ENCODE data around the gene FITM1. TPM values are rescaled to one million over a fixed set of nuclear protein-coding genes. Genes with fewer than 3 reads are reported as not detected.

Gene FITM1
- polyA plus RNA-seq, 2 of the 4 experiments (the other 2 are of a cell fraction), result 0.06 TPM; not detected in 1

- ChIA-PET POLR2A (interaction anchor here (2.2 kb wide), 1 partner anchor 8 kb away, joined by 7 read pairs; the partner anchor contains the start of gene PSME1), CTCF (interaction anchor here (1.0 to 4.5 kb wide), 5 partner anchors 10 to 38 kb away, joined by 3 to 22 read pairs (median 4); partner anchors contain the start of genes EMC9 and IRF9)
Observed at GRCh38 chr14:24127673-24128072, 2.8 kb upstream of the FITM1 start.

GRCh38 chr14:24129410-24129998 lies 955 bp upstream of the FITM1 start:
- no peak for FAIRE-seq
- ATAC-seq, result no peak
- H3K4me1 ChIP-seq, result no peaks in the 10 kb centered on the region
- ChIA-PET POLR2A (no interaction called here), CTCF (interaction anchor here (0.7 to 1.6 kb wide), 5 partner anchors 11 to 39 kb away, joined by 3 read pairs; partner anchors contain the start of genes EMC9 and IRF9)
- no peak overlapping the region for H3K27ac ChIP-seq
- 84% methylated on average over 8 of the region's 8 CpGs for WGBS (ENCODE audit: missing lambda C conversion rate)
- no peak for DNase-seq (ENCODE audit: low read depth in 1 of 2, low spot score in 1 of 2)
- H3K9me3 ChIP-seq, result no peaks in the 10 kb centered on the region
- H3K4me2 ChIP-seq, result no peak overlapping the region
- TF ChIP-seq HOXA7 (CRISPR knock-in tag; IDR thresholded peaks at IDR 0.05) (no peak), FOSB (CRISPR knock-in tag; IDR thresholded peaks at IDR 0.05) (no peak), CBX2 (IDR thresholded peaks at IDR 0.05; ENCODE audit: borderline replicate concordance, low read depth) (no peak), RCOR1 (IDR thresholded peaks at IDR 0.05; ENCODE audit: low read depth, low read length) (no peak), ESRRA (IDR thresholded peaks at IDR 0.05; ENCODE audit: borderline replicate concordance, low read length) (no peak)
- no peak overlapping the region for H3K4me3 ChIP-seq

More at GRCh38 chr14:24127673-24128072, 2.8 kb upstream of the FITM1 start:
- no peaks in the 10 kb centered on the region for H3K9me3 ChIP-seq
- H3K4me3 ChIP-seq, result no peak overlapping the region
- ATAC-seq, result no peak
- DNase-seq (ENCODE audit: low read depth in 1 of 2, low spot score in 1 of 2), result no peak
- H3K4me2 ChIP-seq, result no peak overlapping the region
- no peak for FAIRE-seq
- TF ChIP-seq CHD2 (IDR thresholded peaks at IDR 0.05; ENCODE audit: low read length, partially characterized antibody) (no peak), E2F6 (IDR thresholded peaks at IDR 0.05; ENCODE audit: borderline replicate concordance, low read depth) (no peak), FOSL2 (IDR thresholded peaks at IDR 0.05) (no peak), FOSL2 (CRISPR knock-in tag; IDR thresholded peaks at IDR 0.05) (no peak), POLR2AphosphoS2 (conservative IDR thresholded peaks at IDR 0.05; ENCODE audit: low read length) (no peak), RCOR1 (IDR thresholded peaks at IDR 0.05; ENCODE audit: low read depth, low read length) (no peak), CEBPB (IDR thresholded peaks at IDR 0.05) (no peak), ESRRA (IDR thresholded peaks at IDR 0.05; ENCODE audit: borderline replicate concordance, low read length) (no peak), HOXA7 (CRISPR knock-in tag; IDR thresholded peaks at IDR 0.05) (no peak), KDM5A (IDR thresholded peaks at IDR 0.05) (no peak)
- H3K4me1 ChIP-seq, result no peaks in the 10 kb centered on the region
- H3K27ac ChIP-seq, result no peak overlapping the region
- 81% methylated on average over 2 of the region's 2 CpGs for WGBS (ENCODE audit: missing lambda C conversion rate)

GRCh38 chr14:24130717-24131548 lies 474 bp downstream of the FITM1 start:
- DNase-seq (ENCODE audit: low read depth in 1 of 2, low spot score in 1 of 2), result no peak
- ChIA-PET POLR2A (no interaction called here), CTCF (interaction anchor here (0.7 to 2.4 kb wide), 4 partner anchors 10 to 30 kb away, joined by 4 to 8 read pairs (median 4); partner anchors contain the start of genes IRF9 and NRL)
- H3K9me3 ChIP-seq, result no peaks in the 10 kb centered on the region
- no peak for FAIRE-seq
- TF ChIP-seq HOXB13 (CRISPR knock-in tag; IDR thresholded peaks at IDR 0.05; ENCODE audit: low read depth), result no peak
- TF ChIP-seq KDM5A (IDR thresholded peaks at IDR 0.05), result no peak
- TF ChIP-seq TP53 (CRISPR knock-in tag; IDR thresholded peaks at IDR 0.05), result no peak
- no peak for TF ChIP-seq TFCP2L1 (CRISPR knock-in tag; IDR thresholded peaks at IDR 0.05)
- TF ChIP-seq RARB (CRISPR knock-in tag; IDR thresholded peaks at IDR 0.05), result no peak
- no peak for TF ChIP-seq FOSL2 (IDR thresholded peaks at IDR 0.05)
- no peak for TF ChIP-seq FOSL2 (CRISPR knock-in tag; IDR thresholded peaks at IDR 0.05)
- no peak for TF ChIP-seq EHF (CRISPR knock-in tag; IDR thresholded peaks at IDR 0.05)
- TF ChIP-seq ZSCAN20 (CRISPR knock-in tag; IDR thresholded peaks at IDR 0.05), result no peak
- 50% methylated on average over 5 of the region's 7 CpGs for WGBS (ENCODE audit: missing lambda C conversion rate)
- ATAC-seq, result no peak
- H3K4me1 ChIP-seq, result peaks cover 5% of the 10 kb centered on the region; the same call in 1 of the 3 replicates
- H3K4me2 ChIP-seq, result no peak overlapping the region
- H3K4me3 ChIP-seq, result no peak overlapping the region
- H3K27ac ChIP-seq, result no peak overlapping the region

Measured in A549 (cell line).